ENCODE results near the gene GHR. TPM values are rescaled to one million over a fixed set of nuclear protein-coding genes. Genes with fewer than 3 reads are reported as not detected.

The GHR gene
- total RNA-seq, 4 donors from 2014 or later: 38.9 to 105 (median 74.8) TPM

DNA sequence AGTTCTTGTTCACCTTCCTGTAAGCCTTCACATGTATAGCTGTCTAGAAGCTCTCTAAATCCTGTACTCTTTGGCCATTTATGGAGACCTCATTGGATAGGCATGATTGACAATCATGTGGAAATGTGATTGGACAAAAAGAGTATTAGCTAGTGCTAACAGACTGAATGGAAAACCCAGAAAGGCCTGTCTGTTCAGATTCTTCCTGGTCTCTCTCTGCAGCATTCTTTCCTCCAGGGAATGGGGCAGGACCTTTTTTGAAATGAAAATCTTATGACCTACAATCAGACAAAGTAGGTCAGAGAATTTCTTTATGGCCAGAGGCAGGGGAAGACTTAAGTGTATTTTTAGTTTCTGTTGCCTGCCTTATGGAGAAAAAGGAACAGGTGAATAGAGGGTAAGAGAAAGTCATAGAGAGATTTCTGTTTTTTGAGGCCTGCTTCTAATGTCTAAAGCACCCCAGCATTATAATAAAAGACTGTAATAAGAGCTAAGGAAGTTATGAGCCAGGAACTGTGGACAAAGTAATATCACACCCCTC lies 181.0 kb downstream of the GHR start:
- TF ChIP-seq POLR2A (IDR thresholded peaks at IDR 0.05) (no peak), CTCF (IDR thresholded peaks at IDR 0.05 in 4 of 5, conservative IDR thresholded peaks at IDR 0.05 in 1 of 5) (no peak)
- no peak overlapping the region for H3K4me3 ChIP-seq
- no peaks in the 10 kb centered on the region for H3K36me3 ChIP-seq
- intact Hi-C loops (cut with DNase I; ENCODE audit: low total_unique reads) (no loop called here), in situ Hi-C loops (cut with MboI; ENCODE audit: low sequenced_read_pairs in 4 of 4) (no loop called here)
- ATAC-seq (peak; percentile 27 to 32), DNase-seq (no peak)
- H3K27me3 ChIP-seq: no peaks in the 10 kb centered on the region
- H3K27ac ChIP-seq: peak overlapping the region; percentile 56 to 80 (median 64)
- H3K4me1 ChIP-seq: peaks cover 48 to 55% of the 10 kb centered on the region in 2 donors
- no peaks in the 10 kb centered on the region for H3K9me3 ChIP-seq

GRCh38 chr5:42605490-42605889 lies 182.3 kb downstream of the GHR start:
- peak overlapping the region; percentile 55 to 80 (median 70) for H3K27ac ChIP-seq
- no peak for DNase-seq
- no peaks in the 10 kb centered on the region for H3K36me3 ChIP-seq
- peaks cover 48 to 66% of the 10 kb centered on the region in 2 donors for H3K4me1 ChIP-seq
- no peak for ATAC-seq
- no peak overlapping the region for H3K4me3 ChIP-seq
- no peaks in the 10 kb centered on the region for H3K27me3 ChIP-seq
- intact Hi-C loops (cut with DNase I; ENCODE audit: low total_unique reads): no loop called here
- no peak for TF ChIP-seq POLR2A (IDR thresholded peaks at IDR 0.05)
- TF ChIP-seq CTCF (IDR thresholded peaks at IDR 0.05 in 4 of 5, conservative IDR thresholded peaks at IDR 0.05 in 1 of 5): no peak
- no peaks in the 10 kb centered on the region for H3K9me3 ChIP-seq
- in situ Hi-C loops (cut with MboI; ENCODE audit: low sequenced_read_pairs in 4 of 4): no loop called here

- Histone ChIP-seq H3K27ac (peak overlapping the region; percentile 55 to 80 (median 70)), H3K4me1 (peaks cover 52 to 69% of the 10 kb centered on the region in 2 donors)
- intact Hi-C loops (cut with DNase I; ENCODE audit: low total_unique reads): no loop called here
Measured at GRCh38 chr5:42606464-42606869, 183.2 kb downstream of the GHR start.

DNA sequence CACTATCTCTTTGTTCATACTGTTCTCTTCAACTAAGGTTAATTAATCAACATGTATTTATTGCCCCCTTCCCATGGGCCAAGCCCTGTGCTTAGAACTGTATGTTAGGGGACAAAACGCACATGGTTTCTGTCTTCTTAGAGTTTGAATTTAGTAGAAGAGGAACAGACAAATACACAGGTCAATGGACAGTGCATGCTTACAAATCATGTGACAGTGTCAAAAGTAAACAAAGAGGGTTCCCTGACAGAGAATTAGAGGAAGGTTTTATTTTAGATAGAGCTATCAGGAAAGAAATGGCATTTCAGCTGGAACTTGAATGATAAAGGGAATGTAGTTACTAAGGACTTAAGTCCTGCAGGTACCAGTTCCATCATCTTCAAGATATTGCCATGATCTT lies 188.2 kb downstream of the GHR start:
- in situ Hi-C loops (cut with MboI; ENCODE audit: low sequenced_read_pairs in 4 of 4): no loop called here
- no peak for ATAC-seq
- intact Hi-C loops (cut with DNase I; ENCODE audit: low total_unique reads): no loop called here
- H3K4me1 ChIP-seq: peaks cover 49 to 68% of the 10 kb centered on the region in 2 donors
- TF ChIP-seq POLR2A (IDR thresholded peaks at IDR 0.05) (no peak), CTCF (IDR thresholded peaks at IDR 0.05 in 4 of 5, conservative IDR thresholded peaks at IDR 0.05 in 1 of 5) (no peak)
- H3K9me3 ChIP-seq: no peaks in the 10 kb centered on the region
- DNase-seq: no peak
- H3K4me3 ChIP-seq: no peak overlapping the region
- H3K27ac ChIP-seq: peak overlapping the region in 1 of 4 donors; percentile 6
- H3K36me3 ChIP-seq: no peaks in the 10 kb centered on the region
- no peaks in the 10 kb centered on the region for H3K27me3 ChIP-seq

More at GRCh38 chr5:42606464-42606869, 183.2 kb downstream of the GHR start:
- Histone ChIP-seq H3K27me3 (no peaks in the 10 kb centered on the region), H3K9me3 (no peaks in the 10 kb centered on the region), H3K4me3 (no peak overlapping the region), H3K36me3 (no peaks in the 10 kb centered on the region)
- in situ Hi-C loops (cut with MboI; ENCODE audit: low sequenced_read_pairs in 4 of 4): no loop called here
- peak; percentile 51 to 63 for DNase-seq
- ATAC-seq: peak; percentile 82 to 91
- TF ChIP-seq CTCF (IDR thresholded peaks at IDR 0.05 in 4 of 5, conservative IDR thresholded peaks at IDR 0.05 in 1 of 5): no peak
- no peak for TF ChIP-seq POLR2A (IDR thresholded peaks at IDR 0.05)
